GM03348 (cell line): ENCODE data around the gene TBX6.

ENCODE experiments used
- DNase-seq: peaks from one replicate; pipeline ENCODE4 v3.0.0; 2012; ENCODE audit warnings: low spot score

The TBX6 gene

DNA sequence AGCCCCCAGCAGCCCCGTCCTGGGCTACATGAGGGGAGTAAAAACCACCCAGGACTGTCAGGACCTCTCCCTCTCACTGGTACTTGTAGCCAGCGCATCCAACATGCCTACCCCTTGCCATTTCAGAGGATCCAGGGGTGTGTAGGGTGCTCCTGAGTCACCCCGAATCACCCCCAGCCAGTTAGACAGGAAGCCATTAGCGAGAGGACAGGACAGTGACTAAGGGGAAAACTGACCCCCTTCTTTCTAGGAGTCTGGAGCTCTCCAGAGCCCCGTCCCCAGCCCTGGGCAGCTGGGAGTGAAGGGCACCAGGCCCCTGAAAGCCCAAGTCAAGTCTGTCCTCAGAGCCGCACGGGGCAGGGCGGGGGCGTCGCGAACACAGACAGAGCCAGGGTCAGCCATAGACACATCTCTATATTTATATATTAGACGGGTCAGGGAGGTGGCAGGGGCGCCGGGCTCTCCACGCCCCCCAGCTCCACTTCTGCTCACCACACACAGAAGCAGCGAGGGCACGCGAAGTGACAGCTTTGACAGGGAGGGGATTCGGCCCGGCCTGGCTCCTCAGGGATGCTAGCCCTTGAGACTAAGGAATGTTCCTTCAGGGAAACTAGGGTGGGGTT lies 22.1 kb upstream of the TBX6 start:
- no peak for DNase-seq

DNA sequence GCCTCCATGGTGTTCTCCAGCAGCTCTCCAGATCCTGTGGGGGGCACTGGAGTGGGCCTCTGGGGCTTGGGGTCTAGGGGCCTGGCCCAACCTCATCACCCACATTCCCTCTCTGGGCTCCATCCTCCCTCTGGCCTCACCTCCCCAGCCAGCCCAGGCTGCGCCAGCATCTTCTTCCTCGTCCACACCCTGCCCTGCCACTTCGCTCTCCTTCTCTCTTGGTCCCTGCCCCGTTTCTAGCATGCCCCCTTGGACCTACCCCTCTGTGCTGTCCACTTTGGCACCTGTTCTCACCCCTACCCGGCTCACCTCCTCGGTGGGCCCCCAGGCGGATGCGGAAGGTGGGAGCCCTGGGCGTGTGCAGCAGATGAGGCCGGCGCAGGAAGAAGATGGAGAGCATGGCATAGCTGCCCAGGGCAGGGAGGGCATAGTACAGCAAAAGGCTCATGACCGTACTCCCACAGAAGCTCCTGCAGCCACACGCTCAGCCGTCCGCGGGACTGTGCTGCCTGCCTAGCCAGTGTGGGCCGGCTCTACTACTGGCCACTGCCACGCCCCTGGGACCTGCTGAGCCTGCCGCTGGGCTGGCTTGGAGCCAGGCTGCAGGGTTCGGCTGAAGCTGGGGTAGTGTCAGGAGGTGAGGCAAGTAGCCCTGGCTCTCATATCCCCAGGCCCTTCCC lies 21.4 kb upstream of the TBX6 start, which contains the start of gene GDPD3:
Gene GDPD3 (minus strand): TSS at position 507 of the 680 bp plus-strand sequence. CDS start 59 bp downstream, at position 448.
- DNase-seq, result no peak

DNA sequence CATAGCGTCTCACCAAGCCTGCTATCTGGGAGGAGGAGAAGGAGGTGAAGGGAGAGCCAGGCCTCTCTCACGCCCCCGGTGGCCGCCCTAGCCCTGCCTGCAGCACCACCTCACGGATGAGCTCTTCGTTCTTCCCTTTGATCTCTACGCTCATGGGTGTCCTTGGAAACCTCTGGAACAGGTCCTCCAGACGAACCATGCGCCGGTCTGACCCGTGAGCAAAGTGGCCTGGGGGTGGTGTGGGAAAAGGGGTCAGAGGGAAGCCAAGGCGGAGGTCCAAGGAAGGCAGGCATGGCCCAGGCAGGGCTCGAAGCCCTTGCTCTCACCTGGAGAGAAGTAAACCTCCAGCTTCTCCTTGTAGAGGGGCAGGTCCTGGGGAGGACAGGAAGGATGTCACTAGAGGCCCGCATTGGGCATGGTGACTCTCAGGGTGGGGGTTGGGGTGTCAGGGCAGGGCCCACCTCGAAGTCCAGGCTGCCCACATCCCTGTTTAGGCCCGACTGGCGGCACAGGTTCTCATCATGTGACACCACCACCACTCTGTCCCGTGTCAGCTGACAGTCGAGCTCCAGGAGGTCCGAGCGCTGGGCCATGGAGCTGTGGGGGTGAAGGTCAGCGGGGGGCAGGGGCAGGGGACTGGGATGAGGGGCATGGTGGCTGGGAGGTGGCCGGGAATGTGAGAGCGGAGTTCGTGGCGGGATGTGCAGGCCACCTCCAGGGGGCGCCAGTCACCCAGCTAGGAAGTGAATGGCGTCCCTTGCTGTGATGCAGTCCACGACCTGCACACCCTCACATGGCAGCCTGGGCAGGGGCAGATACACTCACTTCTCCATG lies 20.7 kb upstream of the TBX6 start:
- peak; percentile 77 for DNase-seq

DNA sequence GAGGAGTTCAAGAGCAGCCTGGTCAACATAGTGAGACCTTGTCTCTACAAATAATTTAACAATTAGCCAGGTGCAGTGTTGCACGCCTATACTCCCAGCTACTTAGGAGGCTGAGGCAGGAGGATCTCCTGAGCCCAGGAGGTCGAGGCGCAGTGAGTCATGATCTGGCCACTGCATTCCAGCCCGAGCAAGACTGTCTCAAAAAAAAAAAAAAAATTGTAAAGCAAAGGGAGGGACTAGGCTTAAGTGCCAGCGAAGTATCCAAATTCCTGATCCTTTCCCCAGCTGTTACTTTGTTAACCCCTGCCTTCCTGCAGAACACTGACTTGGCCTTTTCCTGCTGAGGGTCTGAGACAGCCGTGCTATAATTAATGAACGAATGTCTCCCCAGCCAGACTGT lies 18.9 kb upstream of the TBX6 start:
- no peak for DNase-seq

DNA sequence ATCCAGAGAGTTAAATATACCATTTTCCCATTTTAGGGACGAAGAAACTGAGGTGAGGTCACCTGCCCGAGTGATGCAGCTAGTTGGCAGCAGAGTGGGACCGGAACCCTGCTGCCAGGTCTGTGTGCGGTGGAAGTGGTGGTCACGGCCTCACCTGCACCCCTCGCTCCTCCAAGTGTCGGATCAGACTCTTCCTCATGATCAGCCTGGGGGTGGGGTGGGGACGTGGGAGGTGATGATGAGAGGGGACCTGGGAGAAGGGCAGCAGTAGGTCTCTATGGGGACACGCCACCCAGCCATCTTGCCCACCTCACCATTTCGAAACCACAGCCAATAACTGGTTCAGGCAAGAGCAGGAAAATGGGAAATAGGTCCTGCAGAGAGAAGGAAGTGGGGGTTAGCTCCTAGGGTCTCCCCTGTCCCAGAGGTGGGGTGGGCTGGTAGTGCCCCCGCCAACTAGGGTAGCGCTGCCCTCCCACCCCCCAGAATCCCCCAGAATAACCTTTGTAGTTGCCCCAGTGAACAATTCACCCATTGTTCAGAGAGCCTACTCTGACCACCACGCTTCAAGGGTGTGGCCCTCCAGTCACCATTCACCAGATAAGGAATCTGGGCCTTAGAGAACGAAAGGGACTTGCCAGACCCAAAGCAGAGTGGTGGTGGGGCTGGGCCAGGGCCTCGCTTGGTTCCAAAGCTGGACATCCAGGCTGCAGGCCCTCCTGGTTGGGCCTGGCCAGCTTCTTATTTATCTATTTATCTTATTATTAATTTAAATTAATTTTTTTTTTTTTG lies 16.5 kb upstream of the TBX6 start:
- no peak for DNase-seq

DNA sequence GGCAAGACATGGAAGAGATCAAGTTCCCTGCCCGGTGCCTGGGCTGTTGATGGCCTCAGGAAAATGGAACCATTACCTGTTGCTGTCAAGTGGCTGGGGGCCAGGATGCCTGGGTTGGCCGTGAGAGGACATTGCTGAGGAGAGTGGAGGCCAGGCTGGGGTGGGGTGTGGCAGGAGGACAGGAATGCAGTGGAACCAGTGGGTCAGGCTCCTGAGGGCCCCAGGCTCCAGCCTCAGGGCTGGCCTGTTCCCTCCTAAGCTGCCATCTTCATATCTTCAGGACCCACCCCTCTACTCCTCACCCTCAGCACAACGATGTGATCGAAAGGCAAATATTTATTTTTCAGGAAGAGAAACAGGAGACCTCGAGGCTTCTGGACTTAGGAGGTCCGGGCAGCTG lies 12.8 kb upstream of the TBX6 start:
- no peak for DNase-seq

DNA sequence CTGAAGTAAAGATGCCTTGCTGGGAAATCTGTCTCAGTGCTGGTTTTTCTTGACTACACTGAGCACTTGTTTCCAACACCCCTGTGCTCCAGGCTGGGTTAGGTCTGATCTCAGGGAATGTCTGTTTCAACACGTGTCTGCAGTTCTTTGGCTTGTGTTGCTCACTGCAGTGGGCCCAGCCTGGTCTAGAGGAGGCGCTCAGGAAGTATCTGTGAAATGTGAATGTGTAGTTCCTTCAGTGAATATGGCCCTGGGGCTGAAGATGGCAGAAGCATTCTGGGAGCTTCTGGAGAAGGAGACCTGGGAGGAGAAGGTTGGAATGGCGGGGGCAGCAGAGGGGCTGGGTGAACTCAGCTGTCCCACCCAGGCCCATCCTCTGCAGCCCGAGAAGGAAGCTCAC lies 12.4 kb upstream of the TBX6 start:
- DNase-seq, result no peak

DNA sequence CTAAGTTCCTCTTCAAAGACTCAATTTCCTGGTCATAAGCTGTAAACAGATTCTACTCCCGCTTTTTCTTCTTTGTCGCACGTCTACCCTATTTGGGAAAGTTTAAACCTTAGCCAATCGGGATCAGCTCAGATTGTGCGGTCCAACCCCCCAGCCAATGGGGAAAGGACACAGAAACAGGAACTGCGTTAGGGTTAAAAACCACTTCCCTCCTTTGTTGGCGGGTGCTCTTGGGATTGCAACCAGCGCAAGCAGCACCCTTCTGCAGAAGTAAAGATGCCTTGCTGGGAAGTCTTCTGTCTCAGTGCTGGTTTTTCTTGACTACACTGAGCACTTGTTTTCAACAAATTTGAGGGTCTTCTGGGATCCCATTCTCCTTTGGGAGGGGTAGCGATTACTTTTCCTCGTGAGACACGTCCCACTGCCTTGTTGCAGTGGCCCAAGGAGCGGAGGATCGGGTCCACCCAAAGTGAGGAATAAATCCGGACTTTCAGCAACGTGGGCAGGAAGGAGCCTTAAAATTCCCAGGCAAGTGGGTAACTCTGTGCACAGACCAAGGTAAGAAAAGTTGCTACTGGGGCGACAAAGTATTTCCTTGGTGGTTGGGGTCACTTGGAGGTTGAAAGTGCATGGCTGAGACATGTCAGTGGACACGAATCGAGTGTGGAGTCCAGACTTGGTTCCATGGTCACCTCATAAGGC lies 5.3 kb upstream of the TBX6 start:
- no peak for DNase-seq

DNA sequence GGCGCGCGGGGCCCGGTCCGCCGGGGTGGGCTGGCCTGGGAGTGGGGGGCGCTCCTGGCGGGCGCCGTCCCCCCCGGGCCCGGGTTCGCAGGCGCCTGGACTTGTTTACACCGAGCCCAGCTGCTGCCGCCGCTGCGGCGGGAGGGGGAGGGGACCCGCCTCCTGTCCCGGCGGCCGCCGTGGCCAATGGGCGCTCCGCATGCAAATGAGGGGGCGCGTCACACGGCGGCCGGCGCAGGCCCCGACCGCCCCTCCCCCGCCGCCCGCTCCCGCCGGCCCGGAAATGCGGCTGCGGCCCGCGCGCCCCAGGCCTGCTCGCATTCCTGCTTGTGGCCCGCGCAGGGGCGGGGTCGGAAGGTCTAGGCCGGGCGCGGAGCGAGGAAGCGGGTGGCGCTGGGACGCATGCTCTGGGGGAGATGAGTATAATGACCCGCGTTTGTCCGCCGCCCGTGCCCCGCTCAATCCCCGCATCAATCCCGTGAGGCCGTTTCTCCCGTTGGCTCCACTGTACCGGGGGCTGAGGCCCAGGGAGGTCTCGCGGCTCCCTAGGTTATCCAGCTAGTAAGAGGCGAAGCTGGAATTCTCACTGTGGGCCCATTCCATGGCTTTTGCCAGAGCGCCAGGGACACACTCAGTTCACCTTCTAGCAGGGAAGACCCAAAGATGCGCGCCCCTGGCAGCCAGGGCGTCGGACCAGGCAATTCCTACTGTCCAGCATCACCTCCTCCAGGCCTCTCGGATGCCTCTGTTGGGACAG lies 4.6 kb upstream of the TBX6 start, which contains the start of gene YPEL3:
Gene YPEL3 (minus strand): TSS at position 109 of the 757 bp plus-strand sequence. CDS start 731 bp downstream, outside the sequence.
- peak; percentile 100 for DNase-seq

DNA sequence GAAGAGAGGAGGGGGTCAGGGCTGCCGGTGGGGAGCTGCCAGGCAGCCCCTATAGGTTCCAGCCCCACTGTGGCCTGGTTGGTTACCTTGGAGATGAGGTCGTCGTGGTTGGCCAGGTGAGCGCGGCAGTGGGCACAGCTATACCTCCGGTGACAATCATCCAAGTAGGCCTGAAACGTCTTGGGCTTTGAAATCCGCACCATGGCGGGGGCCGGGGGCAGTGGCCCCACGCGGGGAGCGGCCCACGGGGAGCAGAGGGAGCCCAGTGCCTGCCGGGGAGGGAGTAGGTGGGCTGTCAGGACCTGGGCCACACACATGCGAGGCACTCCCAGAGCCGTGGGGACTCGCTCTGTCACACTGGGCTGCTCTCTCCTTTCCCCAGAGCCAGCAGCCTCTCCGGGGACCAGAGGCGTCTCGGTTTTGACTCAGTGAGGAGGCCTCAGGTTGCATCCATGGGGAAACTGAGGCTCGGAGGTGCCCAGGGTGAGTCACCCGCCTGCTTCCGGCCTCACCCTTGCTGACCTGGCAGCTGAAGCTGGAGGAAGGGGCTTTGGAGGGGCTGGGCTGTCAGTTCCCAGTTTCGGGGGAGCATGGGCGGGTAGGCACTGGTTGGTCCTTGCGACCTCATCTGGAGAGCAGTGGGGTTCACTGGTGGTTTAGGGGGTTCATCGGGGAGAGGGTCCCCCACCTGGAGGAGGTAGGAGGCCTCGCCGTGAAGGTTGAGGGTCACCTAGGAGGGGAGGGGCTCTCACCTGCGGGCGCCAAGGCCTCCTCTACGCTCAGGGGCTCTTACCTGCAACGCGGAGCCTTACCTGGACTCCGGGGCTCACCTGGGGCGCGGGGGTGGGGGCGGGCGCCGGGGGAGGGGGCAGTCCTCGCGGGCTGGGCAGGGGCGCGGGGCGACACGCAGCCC lies 3.7 kb upstream of the TBX6 start:
- DNase-seq, result no peak

DNA sequence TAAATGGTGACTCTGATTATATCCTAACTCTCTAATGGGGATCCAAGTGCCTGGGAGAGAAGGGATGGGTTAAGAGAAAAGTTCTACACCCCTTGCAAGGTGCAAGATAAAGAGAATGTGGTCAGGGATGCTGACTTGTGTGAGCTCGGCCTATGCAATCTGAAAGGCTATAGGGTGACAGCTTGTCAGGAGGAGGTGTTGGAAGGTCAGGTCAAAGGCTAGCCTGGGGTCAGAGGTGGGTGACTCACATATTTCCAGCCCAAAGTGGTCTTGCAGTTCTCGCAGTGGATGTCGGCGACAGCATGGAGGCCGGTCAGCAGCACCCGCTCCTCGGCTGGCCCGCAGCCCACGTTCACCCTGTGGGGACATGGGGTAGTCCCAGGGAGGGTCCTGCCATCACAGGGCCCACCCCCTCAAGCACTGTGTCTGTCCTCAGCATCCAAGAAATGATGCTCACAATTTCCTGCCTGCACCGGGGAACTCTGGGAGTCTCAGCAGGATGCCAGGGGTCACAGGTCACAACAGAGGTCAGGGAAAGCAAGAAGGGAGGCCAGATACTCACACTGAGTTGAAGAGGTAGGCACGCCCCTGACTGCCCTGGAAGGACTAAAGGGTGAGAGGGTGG lies 2.9 kb upstream of the TBX6 start:
- no peak for DNase-seq

DNA sequence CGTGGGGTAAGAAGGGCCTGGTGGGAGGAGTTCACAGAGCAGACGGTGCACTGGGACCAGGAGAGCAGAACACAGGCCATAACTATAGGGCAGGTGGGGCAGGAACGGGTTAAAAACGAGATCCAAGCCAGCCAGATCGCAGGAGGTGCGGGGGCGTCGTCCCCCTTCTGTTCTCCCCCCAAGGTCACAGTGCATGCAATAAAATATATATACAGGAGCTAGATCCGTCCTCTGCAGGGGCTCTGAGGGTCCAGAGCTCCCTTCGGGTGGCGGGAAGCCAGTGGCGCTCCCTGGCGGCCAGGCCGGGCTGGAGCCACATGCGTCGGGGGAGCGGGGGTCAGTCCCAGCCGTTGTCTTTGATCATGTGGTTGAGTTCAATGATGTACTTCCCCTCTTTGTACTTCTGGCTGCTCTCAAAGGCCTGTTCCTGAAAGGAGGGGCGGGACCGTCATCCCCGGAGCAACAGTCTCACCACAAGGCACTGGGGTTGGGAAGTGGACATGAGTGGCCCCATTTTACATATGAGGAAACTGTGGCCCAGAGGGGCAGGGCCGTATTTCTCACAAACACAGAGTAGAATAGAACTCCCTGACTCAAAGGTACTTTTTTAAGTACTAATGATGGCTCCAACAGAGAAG lies 768 bp upstream of the TBX6 start:
- DNase-seq, result peak; percentile 69

DNA sequence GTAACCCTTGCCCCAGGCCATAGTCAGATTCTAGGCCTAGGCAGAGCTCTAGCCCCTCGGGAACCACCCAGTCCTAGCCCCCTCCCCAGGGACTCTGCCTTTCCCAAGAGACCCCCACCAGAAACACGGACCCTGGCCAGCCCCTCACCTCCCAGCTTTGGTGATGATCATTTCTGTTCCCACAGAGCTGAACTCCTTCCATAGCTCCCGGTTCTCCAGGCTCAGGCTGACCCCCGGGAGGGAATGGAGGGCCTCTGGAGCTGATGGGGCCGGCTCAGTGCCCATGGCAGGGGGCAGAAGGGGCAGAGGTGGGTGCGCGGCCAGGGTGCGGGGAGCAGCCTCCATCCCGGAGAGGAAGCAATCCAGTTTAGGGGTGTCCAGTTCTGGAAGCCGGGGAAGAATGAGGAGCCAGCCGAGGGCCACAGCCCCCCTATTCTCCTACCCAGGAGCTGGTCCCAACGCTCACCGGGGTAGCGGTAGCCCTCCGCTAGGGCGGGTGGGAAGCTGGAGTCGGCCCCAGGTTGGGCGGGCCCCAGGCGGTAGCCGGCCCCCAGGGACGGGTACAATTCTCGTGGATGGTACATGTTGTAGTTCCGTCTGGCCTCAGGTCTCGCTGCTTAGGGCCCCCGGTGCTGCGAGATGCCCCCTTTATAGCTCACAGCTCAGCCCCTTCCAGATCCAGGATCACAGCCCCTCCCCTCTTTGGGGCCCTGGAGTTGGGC lies 953 bp downstream of the TBX6 start:
- DNase-seq, result no peak

DNA sequence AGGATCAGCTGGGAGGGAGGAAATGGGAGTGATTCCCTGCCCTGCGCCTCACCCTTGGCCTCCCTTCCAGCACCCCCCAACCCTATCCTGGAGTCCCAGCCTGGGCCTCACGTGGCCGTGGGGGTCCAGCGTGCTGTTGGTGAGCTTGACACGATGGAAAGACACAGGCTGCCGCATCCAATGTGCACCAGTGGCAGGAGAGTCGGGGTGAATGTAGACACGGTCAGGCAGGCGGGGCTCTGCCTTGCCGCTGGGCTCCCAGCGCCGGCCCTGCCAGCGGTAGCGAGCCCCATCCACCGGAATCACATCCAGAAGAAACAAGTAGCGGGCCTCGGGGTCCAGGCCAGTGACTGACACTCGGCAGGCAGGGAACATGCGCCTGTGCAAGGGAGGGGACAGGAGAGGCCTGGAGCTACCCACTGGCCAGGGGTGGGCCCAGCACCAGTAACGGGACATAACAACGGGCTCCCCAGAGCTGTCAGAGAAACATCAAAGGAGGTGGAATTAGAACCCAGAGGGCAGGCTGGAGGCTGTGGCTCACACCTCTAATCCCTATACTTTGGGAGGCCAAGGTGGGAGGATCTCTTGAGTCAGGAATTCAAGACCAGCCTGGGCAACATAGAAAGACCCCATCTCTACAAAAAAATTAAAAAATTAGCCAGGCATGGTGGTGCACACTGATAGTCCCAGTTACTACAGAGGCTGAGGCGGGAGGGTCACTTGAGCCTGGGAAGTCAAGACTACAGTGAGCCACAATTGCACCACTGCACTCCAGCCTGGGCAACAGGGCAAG lies 2.7 kb downstream of the TBX6 start:
- no peak for DNase-seq

DNA sequence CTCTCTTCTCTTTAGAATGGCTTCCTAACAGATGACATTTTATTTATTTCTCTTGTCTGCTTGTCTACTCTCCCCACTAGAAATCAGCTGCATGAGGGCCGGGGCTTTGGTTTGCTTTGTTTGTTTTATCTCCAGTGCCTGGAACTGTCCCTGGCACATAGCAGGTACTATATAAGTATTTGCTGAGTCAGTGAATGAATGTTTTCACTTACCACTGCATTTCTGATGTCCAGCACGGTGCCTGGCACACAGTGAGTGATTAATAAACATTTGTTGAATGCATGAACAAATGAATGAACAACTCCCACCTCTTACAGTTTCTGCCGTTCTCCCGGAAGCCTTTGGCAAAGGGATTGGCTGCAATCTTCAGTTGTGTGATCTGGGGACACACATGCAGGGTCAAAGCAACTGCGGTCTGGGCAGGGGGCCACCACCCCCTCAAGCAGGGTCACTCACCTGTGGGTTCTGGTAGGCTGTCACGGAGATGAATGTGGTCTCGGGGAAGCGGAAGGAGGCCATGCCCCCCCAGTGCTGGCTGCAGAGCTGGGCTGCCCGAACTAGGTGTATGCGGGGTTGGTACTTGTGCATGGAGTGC lies 3.4 kb downstream of the TBX6 start:
- DNase-seq, result no peak

DNA sequence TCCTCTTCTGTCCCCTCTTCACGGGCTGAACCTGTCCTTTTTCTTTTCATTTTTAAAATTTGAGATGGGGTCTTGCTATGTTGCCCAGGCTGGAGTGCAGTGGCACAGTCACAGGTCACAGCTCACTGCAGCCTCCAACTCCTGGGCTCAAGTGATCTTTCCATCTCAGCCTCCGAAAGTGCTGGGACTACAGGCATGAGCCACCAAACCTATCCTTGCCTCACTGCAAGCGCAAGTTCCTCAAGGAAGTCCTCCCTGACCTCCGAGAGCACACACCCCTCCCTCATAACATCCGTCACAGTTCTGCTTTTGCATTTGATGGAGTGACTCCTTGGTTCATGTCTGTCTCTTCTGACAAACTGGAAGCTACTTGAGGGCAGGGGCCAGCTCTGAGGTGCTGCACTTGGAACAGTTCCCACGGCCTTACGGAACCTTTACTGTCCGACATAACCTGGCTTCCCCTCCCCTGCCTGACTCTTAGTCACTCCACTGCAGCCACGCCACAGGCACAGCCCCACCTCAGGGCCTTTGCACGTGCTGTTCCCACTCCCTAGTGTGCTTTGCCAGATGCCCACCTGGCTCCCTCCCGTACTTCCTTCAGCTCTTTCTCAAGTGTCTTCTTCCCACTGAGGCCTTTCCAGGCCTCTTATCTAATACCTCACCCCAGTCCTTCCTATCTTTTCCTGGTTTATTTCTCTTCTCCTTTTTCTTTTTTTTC lies 4.4 kb downstream of the TBX6 start:
- DNase-seq, result no peak
